Astrocyte (in vitro differentiated cells and primary cell): ENCODE measurements around the gene CTIF.

Experiments used
- EZH2 ChIP-seq: IDR thresholded peaks from 2 replicates; pipeline ENCODE4 v1.6.1; 2012; ENCODE audit warnings: mild to moderate bottlenecking, low read length, inconsistent platforms; ENCODE audit not compliant: insufficient read depth
- TF ChIP-seq, protein P1 (sequence below): IDR thresholded peaks from 2 replicates; pipeline ENCODE4 v1.5.1; 2011; ENCODE audit warnings: low read depth, mild to moderate bottlenecking, inconsistent platforms, low read length, moderate library complexity; ENCODE audit not compliant: insufficient read depth

DNA sequence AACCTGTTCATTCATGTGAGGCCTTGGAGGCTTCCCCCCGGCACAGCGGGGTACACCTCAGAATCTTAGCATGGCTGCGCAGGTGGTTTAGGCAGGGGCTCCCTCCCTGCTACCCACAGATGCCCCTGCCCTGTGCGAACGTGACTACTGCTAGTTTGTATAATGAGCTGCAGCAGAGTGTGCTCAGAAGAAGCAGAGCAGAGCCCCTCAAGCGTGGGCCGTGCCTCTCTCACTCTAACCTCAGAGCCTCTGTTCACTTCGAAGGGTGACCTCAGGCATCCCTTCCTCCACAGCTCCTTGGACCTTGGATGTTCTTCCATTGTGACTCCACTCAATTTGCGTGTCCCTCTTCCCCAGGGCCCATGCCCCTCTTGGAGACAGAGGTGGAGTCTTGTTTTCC, 161.6 kb downstream of the CTIF start:
- TF ChIP-seq EZH2 = no peak
- TF ChIP-seq, protein P1, sequence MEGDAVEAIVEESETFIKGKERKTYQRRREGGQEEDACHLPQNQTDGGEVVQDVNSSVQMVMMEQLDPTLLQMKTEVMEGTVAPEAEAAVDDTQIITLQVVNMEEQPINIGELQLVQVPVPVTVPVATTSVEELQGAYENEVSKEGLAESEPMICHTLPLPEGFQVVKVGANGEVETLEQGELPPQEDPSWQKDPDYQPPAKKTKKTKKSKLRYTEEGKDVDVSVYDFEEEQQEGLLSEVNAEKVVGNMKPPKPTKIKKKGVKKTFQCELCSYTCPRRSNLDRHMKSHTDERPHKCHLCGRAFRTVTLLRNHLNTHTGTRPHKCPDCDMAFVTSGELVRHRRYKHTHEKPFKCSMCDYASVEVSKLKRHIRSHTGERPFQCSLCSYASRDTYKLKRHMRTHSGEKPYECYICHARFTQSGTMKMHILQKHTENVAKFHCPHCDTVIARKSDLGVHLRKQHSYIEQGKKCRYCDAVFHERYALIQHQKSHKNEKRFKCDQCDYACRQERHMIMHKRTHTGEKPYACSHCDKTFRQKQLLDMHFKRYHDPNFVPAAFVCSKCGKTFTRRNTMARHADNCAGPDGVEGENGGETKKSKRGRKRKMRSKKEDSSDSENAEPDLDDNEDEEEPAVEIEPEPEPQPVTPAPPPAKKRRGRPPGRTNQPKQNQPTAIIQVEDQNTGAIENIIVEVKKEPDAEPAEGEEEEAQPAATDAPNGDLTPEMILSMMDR = no peak
